HG03521 (cell line): ENCODE results near the gene DLGAP5.
A peak's percentile ranks its signal among the peaks of the same experiment; 100 is the strongest.

ENCODE experiments used
- ATAC-seq: cut with Tn5 transposase; IDR thresholded peaks from one replicate; pipeline ENCODE4 v1.9.1; 2021; ENCODE audit warnings: mild to moderate bottlenecking, moderate library complexity; ENCODE audit not compliant: unreplicated experiment

DLGAP5 gene

GRCh38 chr14:55115861-55116245 is 75.5 kb downstream of the DLGAP5 start:
- ATAC-seq, result no peak

- no peak for ATAC-seq
Observed at GRCh38 chr14:55115460-55115859, 75.9 kb downstream of the DLGAP5 start.

- no peak for ATAC-seq
Observed at GRCh38 chr14:55114720-55115119, 76.7 kb downstream of the DLGAP5 start.

GRCh38 chr14:55111122-55111708 is 80.2 kb downstream of the DLGAP5 start:
- ATAC-seq, result no peak

- no peak for ATAC-seq
Observed at GRCh38 chr14:55109836-55110235, 81.5 kb downstream of the DLGAP5 start.

- ATAC-seq, result no peak
Observed at GRCh38 chr14:55107766-55108554, 83.4 kb downstream of the DLGAP5 start.

- ATAC-seq, result no peak
Observed at GRCh38 chr14:55105991-55106390, 85.4 kb downstream of the DLGAP5 start.

- no peak for ATAC-seq
Observed at GRCh38 chr14:55103971-55104954, 87.1 kb downstream of the DLGAP5 start.

- peak; percentile 28 for ATAC-seq
Observed at GRCh38 chr14:55103005-55103640, 88.3 kb downstream of the DLGAP5 start.

- peak; percentile 58 for ATAC-seq
Observed at GRCh38 chr14:55102141-55102621, 89.2 kb downstream of the DLGAP5 start.

GRCh38 chr14:55101698-55102097 is 89.7 kb downstream of the DLGAP5 start:
- ATAC-seq, result no peak

GRCh38 chr14:55099756-55100155 is 91.6 kb downstream of the DLGAP5 start:
- no peak for ATAC-seq

GRCh38 chr14:55098561-55098898 is 92.9 kb downstream of the DLGAP5 start:
- no peak for ATAC-seq
